AG04449 (cell line): ENCODE measurements around the gene SLC25A23.

Experiments
- CTCF ChIA-PET: fragments of 350-600 bp; formaldehyde crosslinking; extraction: SDS; loops from one replicate; lab custom pipeline; 2021; ENCODE audit warnings: antibody characterized with exemption; lab: Yijun Ruan, JAX
- POLR2A ChIA-PET: fragments of 400-600, 350-600 bp; formaldehyde crosslinking; extraction: SDS; loops from one replicate; lab custom pipeline; 2020; ENCODE audit warnings: antibody characterized with exemption, inconsistent platforms; lab: Yijun Ruan, JAX
- DNase-seq: peaks from one replicate; pipeline ENCODE4 v3.0.0-alpha.2; 2010; ENCODE audit warnings: low read depth, low spot score
- H3K4me3 ChIP-seq: 2 replicates; pipeline ENCODE4 v1.5.1; 2011; ENCODE audit warnings: low read depth, mild to moderate bottlenecking, control low read depth, low read length
- TF ChIP-seq, protein P1 (sequence below): IDR thresholded peaks from one replicate; pipeline ENCODE4 v1.5.1; 2011; ENCODE audit warnings: mild to moderate bottlenecking, moderate library complexity, low read length, control low read depth, inconsistent platforms; ENCODE audit not compliant: insufficient read depth; ENCODE audit errors: missing control alignments

Gene SLC25A23

DNA sequence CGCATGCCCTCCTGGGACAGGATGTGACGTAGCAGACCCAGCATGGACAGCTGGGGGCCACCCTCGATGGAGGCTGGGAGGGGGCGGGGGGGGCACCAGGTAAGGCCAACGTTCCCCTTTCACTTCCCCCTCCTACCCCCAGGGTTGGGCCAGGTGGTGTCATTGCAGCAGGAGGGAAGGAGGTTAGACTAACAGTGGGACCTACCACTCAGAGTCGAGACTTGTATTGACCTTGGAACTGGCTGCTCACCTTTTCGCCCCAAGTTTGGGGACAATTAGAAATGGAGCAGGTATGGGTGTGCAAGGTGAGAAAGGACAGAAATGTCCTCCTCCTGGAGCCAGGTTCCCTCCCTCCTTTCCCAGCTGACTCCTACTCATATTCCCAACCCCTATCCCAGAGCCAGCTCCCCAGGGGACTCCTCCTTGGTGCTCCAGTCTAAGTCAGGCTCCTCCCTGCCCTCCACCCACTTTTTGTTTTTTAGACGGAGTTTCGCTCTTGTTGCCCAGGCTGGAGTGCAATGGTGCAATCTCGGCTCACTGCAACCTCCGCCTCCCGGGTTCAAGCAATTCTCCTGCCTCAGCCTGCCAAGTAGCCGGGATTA, 17.4 kb downstream of the SLC25A23 start:
- ChIA-PET POLR2A (no interaction called here), CTCF (no interaction called here)
- TF ChIP-seq, protein P1, sequence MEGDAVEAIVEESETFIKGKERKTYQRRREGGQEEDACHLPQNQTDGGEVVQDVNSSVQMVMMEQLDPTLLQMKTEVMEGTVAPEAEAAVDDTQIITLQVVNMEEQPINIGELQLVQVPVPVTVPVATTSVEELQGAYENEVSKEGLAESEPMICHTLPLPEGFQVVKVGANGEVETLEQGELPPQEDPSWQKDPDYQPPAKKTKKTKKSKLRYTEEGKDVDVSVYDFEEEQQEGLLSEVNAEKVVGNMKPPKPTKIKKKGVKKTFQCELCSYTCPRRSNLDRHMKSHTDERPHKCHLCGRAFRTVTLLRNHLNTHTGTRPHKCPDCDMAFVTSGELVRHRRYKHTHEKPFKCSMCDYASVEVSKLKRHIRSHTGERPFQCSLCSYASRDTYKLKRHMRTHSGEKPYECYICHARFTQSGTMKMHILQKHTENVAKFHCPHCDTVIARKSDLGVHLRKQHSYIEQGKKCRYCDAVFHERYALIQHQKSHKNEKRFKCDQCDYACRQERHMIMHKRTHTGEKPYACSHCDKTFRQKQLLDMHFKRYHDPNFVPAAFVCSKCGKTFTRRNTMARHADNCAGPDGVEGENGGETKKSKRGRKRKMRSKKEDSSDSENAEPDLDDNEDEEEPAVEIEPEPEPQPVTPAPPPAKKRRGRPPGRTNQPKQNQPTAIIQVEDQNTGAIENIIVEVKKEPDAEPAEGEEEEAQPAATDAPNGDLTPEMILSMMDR, result no peak
- no peak overlapping the region for H3K4me3 ChIP-seq
- no peak for DNase-seq

DNA sequence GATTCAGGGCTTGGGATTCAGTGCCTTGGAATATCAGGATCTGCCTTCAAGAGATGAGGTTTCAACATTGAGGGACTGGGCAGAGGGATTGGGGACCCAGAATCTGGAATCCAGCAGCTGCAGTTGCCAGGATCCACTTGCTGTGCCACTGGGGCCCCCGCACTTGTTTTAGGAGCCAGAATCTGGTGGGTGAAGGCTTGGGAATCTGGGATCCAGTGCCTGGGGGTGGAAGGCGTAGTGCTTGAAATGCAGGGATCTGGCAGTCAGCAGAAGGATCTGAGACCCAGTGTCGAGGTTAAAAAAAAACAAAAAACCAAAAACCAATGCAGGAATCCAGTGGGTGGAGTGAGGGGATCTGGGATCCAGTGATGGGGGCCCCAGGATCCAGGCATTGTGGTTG, 18.7 kb downstream of the SLC25A23 start:
- TF ChIP-seq, protein P1, result no peak
- POLR2A ChIA-PET, result no interaction called here
- no peak for DNase-seq
- CTCF ChIA-PET, result no interaction called here
- no peak overlapping the region for H3K4me3 ChIP-seq

DNA sequence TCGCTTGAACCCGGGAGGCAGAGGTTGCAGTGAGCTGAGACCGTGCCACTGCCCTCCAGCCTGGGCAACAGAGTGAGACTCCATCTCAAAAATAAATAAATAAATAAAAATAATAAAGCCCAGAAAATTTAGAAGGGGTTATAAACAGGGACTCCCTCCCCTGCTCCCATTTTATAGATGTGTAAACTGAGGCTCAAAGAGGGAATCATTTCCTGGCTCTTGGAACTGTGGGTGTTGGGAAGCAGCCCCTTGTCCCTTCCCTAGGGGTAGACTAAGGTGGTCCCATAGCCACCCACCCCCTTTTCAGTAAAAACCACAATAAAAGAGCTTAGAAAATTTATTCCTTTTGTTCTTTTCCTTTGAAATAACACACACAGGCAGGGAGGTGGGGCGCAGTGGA, 19.8 kb downstream of the SLC25A23 start:
- no peak for DNase-seq
- ChIA-PET POLR2A (no interaction called here), CTCF (no interaction called here)
- no peak overlapping the region for H3K4me3 ChIP-seq
- TF ChIP-seq, protein P1, result no peak

DNA sequence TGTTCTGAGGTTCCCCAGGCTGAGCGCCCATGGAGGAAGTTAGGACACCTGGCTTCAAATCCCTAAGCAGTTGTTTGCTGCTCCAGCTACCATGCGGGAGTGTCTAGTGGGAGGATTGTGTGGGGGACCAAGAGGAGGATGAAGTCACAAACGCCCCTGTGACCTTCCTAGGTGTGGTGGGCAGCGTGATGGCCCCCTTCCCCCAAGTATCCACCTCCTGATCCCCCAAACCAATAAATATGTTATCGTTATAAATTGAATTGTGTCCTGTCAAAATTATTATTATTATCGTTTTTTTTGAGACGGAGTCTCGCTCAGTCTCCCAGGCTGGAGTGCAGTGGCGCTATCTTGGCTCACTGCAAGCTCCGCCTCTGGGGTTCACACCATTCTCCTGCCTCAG, 25.9 kb downstream of the SLC25A23 start, which contains the start of gene SLC25A41:
Gene SLC25A41 (minus strand): TSS at position 101 of the 400 bp plus-strand sequence. CDS start 70 bp downstream, at position 31.
- TF ChIP-seq, protein P1, result no peak
- H3K4me3 ChIP-seq, result no peak within 1 kb of the TSS
- CTCF ChIA-PET, result no interaction called here
- POLR2A ChIA-PET, result no interaction called here
- DNase-seq, result no peak

DNA sequence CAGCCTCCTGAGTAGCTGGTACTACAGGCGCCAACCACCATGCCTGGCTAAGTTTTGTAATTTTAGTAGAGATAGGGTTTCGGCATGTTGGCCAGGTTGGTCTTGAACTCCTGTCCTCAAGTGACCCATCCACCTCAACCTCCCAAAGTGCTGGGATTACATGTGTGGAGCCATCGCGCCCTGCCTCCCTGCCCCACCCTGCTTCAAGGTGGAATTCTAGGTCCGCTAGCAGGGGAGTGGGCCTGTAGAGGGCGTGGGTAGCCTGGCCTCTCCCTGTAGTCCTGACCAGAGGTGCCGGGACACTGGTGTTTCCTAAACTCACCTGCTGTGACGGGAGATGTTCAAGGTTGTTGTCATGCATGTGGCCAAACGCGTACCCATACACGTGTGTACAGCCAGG, 26.4 kb downstream of the SLC25A23 start:
- TF ChIP-seq, protein P1, result no peak
- POLR2A ChIA-PET, result no interaction called here
- DNase-seq, result no peak
- CTCF ChIA-PET, result no interaction called here
- no peak overlapping the region for H3K4me3 ChIP-seq

DNA sequence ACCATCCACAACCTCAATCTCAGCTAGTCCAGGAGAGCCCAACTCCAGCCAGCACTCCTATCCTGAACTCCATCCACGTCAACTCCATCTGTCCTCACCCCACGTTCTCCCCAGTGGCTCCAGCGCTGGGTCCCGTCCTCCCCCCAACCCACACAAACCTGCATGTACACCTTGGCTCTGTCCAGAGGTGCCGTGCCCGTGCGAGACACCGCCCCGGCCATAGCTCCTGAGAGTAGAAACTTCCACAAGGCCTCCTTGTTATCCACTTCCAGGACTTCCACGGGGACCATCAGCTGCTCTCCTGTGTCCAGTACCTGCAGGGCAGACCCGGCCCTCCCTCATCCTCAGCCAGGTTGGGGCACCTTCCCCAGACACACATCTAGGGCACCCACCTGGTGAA, 27.7 kb downstream of the SLC25A23 start:
- POLR2A ChIA-PET, result no interaction called here

More for the DNA sequence above, 27.7 kb downstream of the SLC25A23 start:
- H3K4me3 ChIP-seq, result no peak overlapping the region
- DNase-seq, result no peak
- CTCF ChIA-PET, result interaction anchor here (1.2 kb wide), 1 partner anchor 11 kb away, joined by 3 read pairs; no protein-coding TSS in a partner anchor
- TF ChIP-seq, protein P1, result no peak
